SIG-M5 treated with dmso at 0.1 percent for 504 hours (cell line): Measurements from ENCODE around the gene DGAT2L6.

Experiments
- DNase-seq: peaks from one replicate; lab custom pipeline; 2025; ENCODE audit not compliant: unreplicated experiment; lab: John Stamatoyannopoulos, UW

DGAT2L6 gene

GRCh38 chrX:70176938-70177533, at the start of gene DGAT2L6:
Gene DGAT2L6 (plus strand): TSS chrX:70177483. CDS start chrX:70177583, 100 bp downstream.
- no peak for DNase-seq

GRCh38 chrX:70128071-70128470, 49.2 kb upstream of the DGAT2L6 start:
- no peak for DNase-seq

GRCh38 chrX:70129816-70130215, 47.5 kb upstream of the DGAT2L6 start:
- DNase-seq = no peak

- DNase-seq = peak; percentile 6
These were observed 45.1 kb upstream of the DGAT2L6 start for GRCh38 chrX:70132224-70132623.

GRCh38 chrX:70132877-70133302, 44.4 kb upstream of the DGAT2L6 start:
- no peak for DNase-seq

GRCh38 chrX:70133303-70134115, 43.8 kb upstream of the DGAT2L6 start, which contains the start of gene IGBP1:
Gene IGBP1 (plus strand): TSS chrX:70133447. CDS start chrX:70133948, 501 bp downstream.
- DNase-seq = peak; percentile 93

GRCh38 chrX:70134116-70134477, 43.2 kb upstream of the DGAT2L6 start:
- no peak for DNase-seq

- no peak for DNase-seq
These were observed 38.7 kb upstream of the DGAT2L6 start for GRCh38 chrX:70138622-70139021.

- DNase-seq = no peak
These were observed 37.5 kb upstream of the DGAT2L6 start for GRCh38 chrX:70139736-70140135.

GRCh38 chrX:70141373-70141772, 35.9 kb upstream of the DGAT2L6 start:
- no peak for DNase-seq

- DNase-seq = peak; percentile 6
These were observed 10.4 kb upstream of the DGAT2L6 start for GRCh38 chrX:70166601-70167590.

GRCh38 chrX:70168238-70169188, 8.8 kb upstream of the DGAT2L6 start:
- no peak for DNase-seq

- no peak for DNase-seq
These were observed 8.0 kb upstream of the DGAT2L6 start for GRCh38 chrX:70169281-70169680.

- no peak for DNase-seq
These were observed 5.7 kb upstream of the DGAT2L6 start for GRCh38 chrX:70171624-70172023.

- no peak for DNase-seq
These were observed 5.1 kb upstream of the DGAT2L6 start for GRCh38 chrX:70172221-70172620.

- no peak for DNase-seq
These were observed 4.3 kb upstream of the DGAT2L6 start for GRCh38 chrX:70172964-70173363.

GRCh38 chrX:70174754-70175153, 2.5 kb upstream of the DGAT2L6 start:
- no peak for DNase-seq

GRCh38 chrX:70175338-70175737, 1.9 kb upstream of the DGAT2L6 start:
- DNase-seq = no peak

- no peak for DNase-seq
These were observed 5.8 kb downstream of the DGAT2L6 start for GRCh38 chrX:70183091-70183490.

GRCh38 chrX:70190225-70190624, 12.9 kb downstream of the DGAT2L6 start:
- DNase-seq = no peak
